HuH-7 (cell line): Measurements from ENCODE around the gene SLC24A3.

Experiments used
- DNase-seq: peaks from one replicate; pipeline ENCODE4 v3.0.0; 2011; ENCODE audit warnings: low spot score

The SLC24A3 gene

GRCh38 chr20:19427913-19428312, 215.5 kb downstream of the SLC24A3 start:
- no peak for DNase-seq

GRCh38 chr20:19428324-19428723, 215.9 kb downstream of the SLC24A3 start:
- DNase-seq, result no peak

- DNase-seq, result no peak
Observed at GRCh38 chr20:19429538-19429937, 217.1 kb downstream of the SLC24A3 start.

GRCh38 chr20:19430641-19431315, 218.3 kb downstream of the SLC24A3 start:
- no peak for DNase-seq

- no peak for DNase-seq
Observed at GRCh38 chr20:19431316-19431700, 218.9 kb downstream of the SLC24A3 start.

- no peak for DNase-seq
Observed at GRCh38 chr20:19431906-19432305, 219.5 kb downstream of the SLC24A3 start.

GRCh38 chr20:19433371-19434350, 221.2 kb downstream of the SLC24A3 start:
- DNase-seq, result no peak

GRCh38 chr20:19435316-19435715, 222.9 kb downstream of the SLC24A3 start:
- no peak for DNase-seq

GRCh38 chr20:19435821-19436220, 223.4 kb downstream of the SLC24A3 start:
- DNase-seq, result no peak

- DNase-seq, result no peak
Observed at GRCh38 chr20:19438488-19438887, 226.0 kb downstream of the SLC24A3 start.

GRCh38 chr20:19440660-19441527, 228.5 kb downstream of the SLC24A3 start:
- no peak for DNase-seq

- no peak for DNase-seq
Observed at GRCh38 chr20:19446246-19446645, 233.8 kb downstream of the SLC24A3 start.

GRCh38 chr20:19448632-19449031, 236.2 kb downstream of the SLC24A3 start:
- no peak for DNase-seq

GRCh38 chr20:19449051-19449450, 236.6 kb downstream of the SLC24A3 start:
- no peak for DNase-seq

GRCh38 chr20:19451231-19451922, 238.9 kb downstream of the SLC24A3 start:
- no peak for DNase-seq

- DNase-seq, result no peak
Observed at GRCh38 chr20:19451923-19452295, 239.5 kb downstream of the SLC24A3 start.

- no peak for DNase-seq
Observed at GRCh38 chr20:19453410-19453809, 241.0 kb downstream of the SLC24A3 start.

GRCh38 chr20:19453862-19454261, 241.4 kb downstream of the SLC24A3 start:
- DNase-seq, result no peak

- no peak for DNase-seq
Observed at GRCh38 chr20:19456595-19457395, 244.4 kb downstream of the SLC24A3 start.

- no peak for DNase-seq
Observed at GRCh38 chr20:19457611-19458010, 245.2 kb downstream of the SLC24A3 start.

GRCh38 chr20:19460386-19460785, 247.9 kb downstream of the SLC24A3 start:
- no peak for DNase-seq
